GM12801 (cell line): Measurements from ENCODE around the gene MAVS.

Source experiments
- CTCF ChIP-seq: IDR thresholded peaks from one replicate; pipeline ENCODE4 v1.5.1; 2011; ENCODE audit warnings: control low read depth; ENCODE audit not compliant: insufficient read length; ENCODE audit errors: extremely low read depth

MAVS gene

GRCh38 chr20:3808544-3808943, 38.1 kb upstream of the MAVS start:
- TF ChIP-seq CTCF = no peak

GRCh38 chr20:3811467-3812258, 35.0 kb upstream of the MAVS start:
- no peak for TF ChIP-seq CTCF

- no peak for TF ChIP-seq CTCF
Measured at GRCh38 chr20:3812259-3812681, 34.4 kb upstream of the MAVS start.

- no peak for TF ChIP-seq CTCF
Measured at GRCh38 chr20:3812975-3813847, 33.4 kb upstream of the MAVS start.

GRCh38 chr20:3813848-3814581, 32.6 kb upstream of the MAVS start:
- no peak for TF ChIP-seq CTCF

GRCh38 chr20:3814928-3815495, 31.6 kb upstream of the MAVS start:
- TF ChIP-seq CTCF = no peak

- no peak for TF ChIP-seq CTCF
Measured at GRCh38 chr20:3815703-3816315, 30.8 kb upstream of the MAVS start.
